ENCODE measurements around the gene USP53. TPM values are rescaled to one million over a fixed set of nuclear protein-coding genes. Genes with fewer than 3 reads are reported as not detected.
A peak's percentile ranks its signal among the peaks of the same experiment; 100 is the strongest.

Gene USP53
- total and polyA plus RNA-seq, 2 of the 13 experiments (the other 11 are each of a cell fraction or from before 2014, with no cell fraction given): 5.3 to 8.1 TPM

- no peak for TF ChIP-seq PLSCR1 (CRISPR knock-in tag; IDR thresholded peaks at IDR 0.05; ENCODE audit: borderline replicate concordance)
- no peak for TF ChIP-seq IRF1 (CRISPR knock-in tag; IDR thresholded peaks at IDR 0.05; ENCODE audit: low read depth)
- no peak for TF ChIP-seq CREB3 (CRISPR knock-in tag; IDR thresholded peaks at IDR 0.05)
- peak; percentile 30; the same call in 1 of the 2 replicates for TF ChIP-seq MED1 (CRISPR knock-in tag; IDR thresholded peaks at IDR 0.05)
- TF ChIP-seq ZNF501 (CRISPR knock-in tag; IDR thresholded peaks at IDR 0.05): no peak
- TF ChIP-seq ZNF136 (CRISPR knock-in tag; IDR thresholded peaks at IDR 0.05; ENCODE audit: low read depth): no peak
- no peak for TF ChIP-seq SMARCC2 (IDR thresholded peaks at IDR 0.05)
- no peak for TF ChIP-seq CCDC6 (CRISPR knock-in tag; IDR thresholded peaks at IDR 0.05)
- no peak for TF ChIP-seq KLF16 (CRISPR knock-in tag; IDR thresholded peaks at IDR 0.05)
- TF ChIP-seq NCOR1 (IDR thresholded peaks at IDR 0.05; ENCODE audit: borderline replicate concordance, low read length): no peak
- no peak for TF ChIP-seq GABPB1 (CRISPR knock-in tag; IDR thresholded peaks at IDR 0.05)
- TF ChIP-seq RBM39 (IDR thresholded peaks at IDR 0.05; ENCODE audit: low read depth, low read length, poor library complexity, severe bottlenecking): no peak
- no peak for TF ChIP-seq ZFX (CRISPR knock-in tag; IDR thresholded peaks at IDR 0.05; ENCODE audit: low read depth)
- TF ChIP-seq ZNF281 (CRISPR knock-in tag; IDR thresholded peaks at IDR 0.05; ENCODE audit: borderline replicate concordance): no peak
- no peak for TF ChIP-seq ZNF280B (CRISPR knock-in tag; IDR thresholded peaks at IDR 0.05; ENCODE audit: borderline replicate concordance)
- no peak for TF ChIP-seq TCF12 (IDR thresholded peaks at IDR 0.05)
- TF ChIP-seq TCF12 (CRISPR knock-in tag; IDR thresholded peaks at IDR 0.05): no peak
- TF ChIP-seq ZKSCAN1 (IDR thresholded peaks at IDR 0.05; ENCODE audit: low read length): no peak
- no peak for TF ChIP-seq REXO4 (CRISPR knock-in tag; IDR thresholded peaks at IDR 0.05; ENCODE audit: borderline replicate concordance)
- TF ChIP-seq KDM2A (CRISPR knock-in tag; IDR thresholded peaks at IDR 0.05; ENCODE audit: borderline replicate concordance, low read depth): no peak
Measured at GRCh38 chr4:119302073-119302832, 89.7 kb downstream of the USP53 start (continued).
